ENCODE results near the gene GNG7.

DNA sequence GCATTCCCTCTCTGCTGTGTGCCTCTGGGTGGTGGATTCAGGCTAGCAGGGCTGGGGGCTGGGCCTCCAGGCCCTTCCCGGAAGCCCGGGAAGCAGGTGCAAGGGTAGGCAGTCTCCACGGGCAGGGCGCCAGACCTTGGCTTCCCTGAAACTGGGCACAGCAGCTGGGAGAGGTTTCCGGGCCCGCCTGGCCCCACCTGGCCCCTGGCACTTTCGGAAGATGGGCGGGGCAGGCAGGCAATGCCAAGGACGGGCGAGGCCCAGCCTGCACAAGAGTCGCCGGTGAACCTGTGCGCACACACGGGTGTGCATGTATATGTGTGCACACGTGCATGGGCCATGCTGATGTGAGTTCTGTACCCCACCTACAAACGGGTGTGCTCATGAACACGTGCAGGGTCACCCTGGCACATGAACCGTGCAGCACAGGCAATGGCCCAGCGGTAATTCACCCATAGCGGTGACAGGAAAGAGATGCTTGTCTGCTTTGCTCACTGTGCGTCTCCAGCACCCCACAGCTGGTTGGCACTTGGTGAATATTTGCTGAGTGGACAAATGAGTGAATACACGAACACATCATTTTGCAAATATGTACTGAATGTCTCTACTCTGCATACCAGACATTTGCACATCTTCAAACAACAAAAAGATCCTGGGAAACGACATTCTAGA lies 211.2 kb downstream of the GNG7 start:
- TF ChIP-seq BHLHE40 (IDR thresholded peaks at IDR 0.05; ENCODE audit: borderline replicate concordance): no peak
- TF ChIP-seq ELF4 (IDR thresholded peaks at IDR 0.05): no peak
- no peak for TF ChIP-seq SUZ12 (IDR thresholded peaks at IDR 0.05)
- TF ChIP-seq NFRKB (IDR thresholded peaks at IDR 0.05): no peak
- no peak for TF ChIP-seq LEF1 (IDR thresholded peaks at IDR 0.05; ENCODE audit: borderline replicate concordance)
- no peak for TF ChIP-seq SP1 (IDR thresholded peaks at IDR 0.05)
- no peak for TF ChIP-seq ARNT (IDR thresholded peaks at IDR 0.05)
- no peak for TF ChIP-seq TARDBP (IDR thresholded peaks at IDR 0.05)
- no peak for TF ChIP-seq FOXM1 (IDR thresholded peaks at IDR 0.05; ENCODE audit: borderline replicate concordance)
- no peak for TF ChIP-seq L3MBTL2 (conservative IDR thresholded peaks at IDR 0.05)
- TF ChIP-seq, protein P1, sequence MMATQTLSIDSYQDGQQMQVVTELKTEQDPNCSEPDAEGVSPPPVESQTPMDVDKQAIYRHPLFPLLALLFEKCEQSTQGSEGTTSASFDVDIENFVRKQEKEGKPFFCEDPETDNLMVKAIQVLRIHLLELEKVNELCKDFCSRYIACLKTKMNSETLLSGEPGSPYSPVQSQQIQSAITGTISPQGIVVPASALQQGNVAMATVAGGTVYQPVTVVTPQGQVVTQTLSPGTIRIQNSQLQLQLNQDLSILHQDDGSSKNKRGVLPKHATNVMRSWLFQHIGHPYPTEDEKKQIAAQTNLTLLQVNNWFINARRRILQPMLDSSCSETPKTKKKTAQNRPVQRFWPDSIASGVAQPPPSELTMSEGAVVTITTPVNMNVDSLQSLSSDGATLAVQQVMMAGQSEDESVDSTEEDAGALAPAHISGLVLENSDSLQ (IDR thresholded peaks at IDR 0.05): no peak
- TF ChIP-seq HDGF (IDR thresholded peaks at IDR 0.05; ENCODE audit: borderline replicate concordance): no peak
- no peak for TF ChIP-seq FOXA1 (IDR thresholded peaks at IDR 0.05)
